Activated CD8-positive, alpha-beta T cell treated with anti-CD3 and anti-CD28 coated beads, Interleukin-2, amount 10 ng/mL, durations not matched to agents 7 days and 5 days (primary cell): ENCODE data around the gene SIRT3. TPM values are rescaled to one million over a fixed set of nuclear protein-coding genes. Genes with fewer than 3 reads are reported as not detected.
"Not testable (repeated sequence)": the region's sequence is repeated elsewhere in the genome, so short reads cannot be mapped to it uniquely, and the experiment has no call there.

Experiments used
- ATAC-seq: fragments of 150-1000 bp; cut with Tn5 transposase; one replicate; pipeline ENCODE4 v1.10.0; 2021; ENCODE audit warnings: moderate library complexity
- CTCF ChIA-PET: fragments of 350-600 bp; sonication (Branson Sonifier 250); formaldehyde crosslinking; loops from one replicate; lab custom pipeline; 2021; ENCODE audit warnings: antibody characterized with exemption; lab: Charles Lee
- POLR2A ChIA-PET: fragments of 350-600 bp; sonication (Branson Sonifier 250); formaldehyde crosslinking; loops from one replicate; lab custom pipeline; 2021; ENCODE audit warnings: antibody characterized with exemption; lab: Charles Lee
- DNase-seq: peaks from one replicate; pipeline ENCODE4 v3.0.0-alpha.2; 2020
- H3K27ac Mint-ChIP-seq: one replicate; pipeline ENCODE4 v1.8.0; 2021; ENCODE audit warnings: mild to moderate bottlenecking, mixed read lengths
- H3K27me3 Mint-ChIP-seq: one replicate; pipeline ENCODE4 v1.8.0; 2021; ENCODE audit warnings: low read depth, mixed read lengths
- H3K36me3 Mint-ChIP-seq: one replicate; pipeline ENCODE4 v1.8.0; 2021; ENCODE audit warnings: low read depth, mixed read lengths
- H3K4me1 Mint-ChIP-seq: one replicate; pipeline ENCODE4 v1.8.0; 2021; ENCODE audit warnings: low read depth, mixed read lengths
- H3K4me3 Mint-ChIP-seq: one replicate; pipeline ENCODE4 v1.8.0; 2021; ENCODE audit warnings: mild to moderate bottlenecking, mixed read lengths
- H3K9me3 Mint-ChIP-seq: one replicate; pipeline ENCODE4 v1.8.0; 2022; ENCODE audit warnings: mixed read lengths; ENCODE audit not compliant: insufficient read depth
- total RNA-seq, 2 experiments: library from RNA; stranded (reverse); gene quantifications; one replicate each; pipeline ENCODE4 v1.2.3, GENCODE V29; 2021

SIRT3 gene
- total RNA-seq, 2 experiments from 2014 or later: 13.1 to 15.0 TPM

DNA sequence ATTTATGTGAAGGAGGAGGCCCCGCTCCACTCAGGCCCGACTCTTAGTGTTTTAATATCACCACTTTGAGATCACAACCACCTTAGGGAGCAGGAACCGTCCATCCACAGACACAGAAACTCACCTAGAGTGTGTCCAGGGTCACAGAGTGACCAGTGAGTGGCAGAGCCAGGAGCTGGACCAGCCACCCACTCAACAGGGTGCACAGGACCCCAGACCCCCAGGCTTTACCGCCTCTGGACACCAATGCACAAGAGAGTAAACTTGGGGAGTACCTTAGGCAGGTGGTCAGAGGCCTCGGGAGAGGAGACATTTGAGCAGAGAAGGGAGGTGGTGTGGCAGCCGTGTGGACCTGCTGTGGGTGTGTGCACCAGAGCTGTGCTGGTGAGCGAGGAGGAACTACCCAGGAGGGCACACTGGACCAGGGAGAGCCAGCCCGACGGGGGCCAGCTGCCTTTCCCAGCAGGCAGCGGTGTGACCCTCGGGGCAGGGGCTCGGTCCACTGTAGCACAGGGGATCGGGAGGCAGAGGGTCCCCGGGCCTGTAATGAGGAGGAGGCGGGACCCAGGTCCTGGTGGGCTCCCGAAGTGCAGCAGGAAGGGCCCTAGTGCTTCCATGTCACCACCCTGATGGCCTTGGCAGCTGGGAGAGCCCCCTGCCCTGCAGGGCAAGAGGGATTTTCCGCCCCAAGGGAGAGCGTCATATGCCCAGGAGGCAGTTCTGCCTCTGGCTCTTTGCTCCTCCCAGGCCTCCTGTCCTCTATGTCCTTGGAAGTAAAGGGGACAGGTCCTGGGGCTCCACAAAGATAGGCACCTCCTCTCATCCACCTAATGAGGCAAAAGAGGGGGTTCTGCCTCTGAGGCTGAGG lies 34.5 kb upstream of the SIRT3 start:
- Mint-ChIP-seq H3K36me3 (peaks cover 6% of the 10 kb centered on the region), H3K4me3 (no peak overlapping the region), H3K27me3 (peaks cover 4% of the 10 kb centered on the region), H3K4me1 (peaks cover 43% of the 10 kb centered on the region), H3K27ac (peak overlapping the region; percentile 92), H3K9me3 (no peaks in the 10 kb centered on the region)
- DNase-seq: peak; percentile 20
- ChIA-PET CTCF (interaction anchor here (1.0 to 1.3 kb wide), 2 partner anchors 20 to 46 kb away, joined by 3 to 5 read pairs; no protein-coding TSS in a partner anchor), POLR2A (interaction anchor here (1.3 to 3.2 kb wide), 4 partner anchors 9 to 64 kb away, joined by 4 to 16 read pairs (median 7); partner anchors contain the start of genes BET1L and NLRP6)
- no peak for ATAC-seq

DNA sequence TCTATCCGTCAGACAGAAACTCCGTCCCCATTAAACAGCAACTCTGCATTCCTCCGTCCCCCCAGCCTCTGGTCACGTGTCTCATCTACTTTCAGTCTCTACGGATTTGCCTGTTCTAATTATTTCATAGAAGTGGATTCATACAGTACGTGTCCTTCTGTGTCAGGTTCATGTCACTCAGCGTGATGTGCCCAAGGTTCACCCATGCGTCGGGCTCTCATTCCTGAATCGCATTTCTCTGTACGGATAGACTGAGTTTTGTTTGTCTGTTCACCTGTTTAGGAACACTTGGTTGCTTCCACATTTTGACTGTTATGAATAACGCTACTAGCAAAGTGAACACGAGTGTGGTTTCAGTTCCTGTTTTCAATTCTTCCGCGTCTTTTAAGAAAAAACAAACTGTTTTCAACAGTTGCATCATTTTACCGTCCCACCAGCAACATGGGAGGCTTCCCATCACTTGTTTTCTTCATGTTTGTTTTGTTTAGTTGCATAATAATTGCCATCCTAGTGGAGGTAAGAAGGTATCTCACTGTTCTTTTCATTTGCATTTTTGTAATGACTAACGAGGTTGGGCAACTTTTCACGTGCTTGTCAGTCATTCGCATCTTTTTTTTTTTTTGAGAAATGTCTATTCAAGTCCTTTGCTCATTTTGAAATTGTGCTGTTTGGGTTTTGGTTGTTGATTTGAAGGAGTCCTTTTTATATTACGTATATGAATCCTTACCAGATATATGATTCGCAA lies 33.2 kb upstream of the SIRT3 start:
- POLR2A ChIA-PET: interaction anchor here (0.9 to 3.5 kb wide), 10 partner anchors 12 to 147 kb away, joined by 3 to 115 read pairs (median 7); partner anchors contain the start of genes BET1L, IFITM1, NLRP6 and PGGHG

DNA sequence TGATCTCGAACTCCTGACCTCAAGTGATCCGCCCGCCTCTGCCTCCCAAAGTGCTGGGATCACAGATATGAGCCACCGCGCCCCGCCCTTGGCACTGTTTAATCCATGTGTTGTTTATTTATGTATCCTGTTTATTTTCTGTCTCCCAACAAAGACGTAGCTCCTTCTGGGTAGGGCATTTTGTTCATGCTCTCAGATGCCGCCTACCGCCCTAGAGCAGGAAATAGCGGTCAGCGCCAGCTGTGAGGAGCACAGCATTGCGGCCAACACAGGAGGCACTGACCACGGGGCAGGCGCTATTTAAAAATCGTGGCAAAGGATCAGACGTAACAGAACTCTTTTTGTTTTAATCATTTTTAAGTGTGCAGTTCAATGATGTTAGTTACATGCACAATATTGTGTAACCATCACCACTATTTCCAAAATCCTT lies 32.6 kb upstream of the SIRT3 start:
- peak overlapping the region; percentile 75 for H3K4me3 Mint-ChIP-seq
- peak overlapping the region; percentile 92 for H3K27ac Mint-ChIP-seq
- ATAC-seq (peak; percentile 61), DNase-seq (peak; percentile 85)
- H3K9me3 Mint-ChIP-seq, H3K27me3 Mint-ChIP-seq, H3K36me3 Mint-ChIP-seq: not testable (repeated sequence)
- POLR2A ChIA-PET: interaction anchor here (0.8 to 3.5 kb wide), 17 partner anchors 11 to 148 kb away, joined by 3 to 115 read pairs (median 6); partner anchors contain the start of genes BET1L, IFITM1, NLRP6 and PGGHG
- CTCF ChIA-PET: interaction anchor here (0.9 to 4.5 kb wide), 8 partner anchors 12 to 181 kb away, joined by 3 to 53 read pairs (median 8); partner anchors contain the start of gene PTDSS2
- peaks cover 35% of the 10 kb centered on the region for H3K4me1 Mint-ChIP-seq

More for the DNA sequence above, 33.2 kb upstream of the SIRT3 start:
- CTCF ChIA-PET: interaction anchor here (0.9 to 4.5 kb wide), 7 partner anchors 12 to 48 kb away, joined by 3 to 53 read pairs (median 7); no protein-coding TSS in a partner anchor
- ATAC-seq: peak; percentile 47
- Mint-ChIP-seq H3K27me3 (peaks cover 2% of the 10 kb centered on the region), H3K27ac (peak overlapping the region; percentile 92), H3K9me3 (no peaks in the 10 kb centered on the region), H3K36me3 (peaks cover 3% of the 10 kb centered on the region), H3K4me3 (peak overlapping the region; percentile 75), H3K4me1 (peaks cover 35% of the 10 kb centered on the region)
- peak; percentile 69 for DNase-seq

DNA sequence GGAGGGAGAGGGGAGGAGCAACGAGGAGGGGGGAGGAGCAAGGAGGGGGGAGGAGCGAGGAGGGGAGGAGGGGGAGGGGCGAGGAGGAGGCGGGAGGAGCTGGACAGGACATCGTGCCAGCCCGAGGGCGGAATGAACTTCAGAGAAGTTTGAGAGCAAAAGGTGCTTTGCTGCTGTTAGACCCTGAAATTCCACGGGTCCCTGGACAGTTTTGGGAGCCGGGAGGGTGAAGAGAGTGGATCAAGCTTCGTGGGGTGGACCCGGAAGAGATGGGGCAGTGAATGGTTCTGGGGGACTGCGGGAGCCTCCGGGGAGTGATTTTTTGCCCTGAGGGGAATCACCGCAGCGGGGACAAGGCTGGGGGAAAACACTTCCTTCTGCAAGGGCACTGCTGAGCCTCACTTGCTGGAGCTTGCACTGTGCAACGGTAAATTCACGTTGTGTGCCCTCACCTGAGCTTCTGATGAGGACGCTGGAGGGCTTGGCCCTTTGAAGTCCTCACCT lies 31.4 kb upstream of the SIRT3 start:
- H3K9me3 Mint-ChIP-seq: no peaks in the 10 kb centered on the region
- ATAC-seq (peak; percentile 52), DNase-seq (peak; percentile 81)
- H3K27ac Mint-ChIP-seq: peak overlapping the region; percentile 92
- H3K4me3 Mint-ChIP-seq: peak overlapping the region; percentile 75
- peaks cover 35% of the 10 kb centered on the region for H3K4me1 Mint-ChIP-seq
- ChIA-PET POLR2A (interaction anchor here (0.7 to 3.5 kb wide), 21 partner anchors 8 to 239 kb away, joined by 3 to 115 read pairs (median 6); partner anchors contain the start of genes BET1L, IFITM1, NLRP6 and PGGHG), CTCF (interaction anchor here (0.6 to 4.5 kb wide), 11 partner anchors 14 to 182 kb away, joined by 3 to 53 read pairs (median 7); partner anchors contain the start of genes PSMD13 and PTDSS2)
- H3K36me3 Mint-ChIP-seq: peaks cover 3% of the 10 kb centered on the region
- H3K27me3 Mint-ChIP-seq: no peaks in the 10 kb centered on the region

DNA sequence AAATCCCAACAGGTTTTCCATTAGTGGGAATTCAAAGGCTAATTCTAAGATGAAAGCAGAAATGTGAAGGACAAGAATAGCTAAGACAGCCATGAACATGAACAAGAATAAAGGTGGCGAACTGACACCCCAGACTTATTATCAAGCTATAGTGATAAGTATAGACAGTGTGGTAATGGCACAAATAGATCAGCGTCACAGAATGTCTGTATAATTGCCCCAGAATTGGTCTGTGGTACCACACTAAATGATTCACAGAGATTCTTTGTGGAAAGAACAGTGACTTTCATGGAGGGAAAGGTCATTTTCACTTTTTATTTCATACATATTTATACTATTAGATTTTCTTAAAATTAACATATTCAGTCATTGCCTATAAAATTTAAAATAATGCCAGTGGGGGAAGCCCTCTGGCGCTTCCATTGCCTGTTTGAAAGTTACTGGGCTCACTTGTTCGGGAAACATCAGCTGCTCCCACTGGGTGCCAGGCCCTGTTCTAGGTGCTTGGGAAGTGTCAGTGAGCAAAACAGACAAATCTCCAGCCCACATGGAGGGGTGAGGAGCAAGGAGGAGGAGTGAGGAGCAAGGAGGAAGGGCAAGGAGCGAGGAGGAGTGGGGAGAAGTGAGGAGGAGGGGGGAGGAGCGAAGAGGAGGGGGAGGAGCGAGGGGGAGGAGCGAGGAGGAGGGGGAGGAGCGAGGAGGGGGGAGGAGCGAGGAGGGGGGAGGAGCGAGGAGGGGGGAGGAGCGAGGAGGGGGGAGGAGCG lies 30.7 kb upstream of the SIRT3 start:
- POLR2A ChIA-PET: interaction anchor here (0.8 to 3.5 kb wide), 14 partner anchors 9 to 139 kb away, joined by 3 to 115 read pairs (median 7); partner anchors contain the start of genes IFITM1, NLRP6, PGGHG and PSMD13
- Mint-ChIP-seq H3K36me3 (peaks cover 3% of the 10 kb centered on the region), H3K9me3 (no peaks in the 10 kb centered on the region), H3K4me3 (peak overlapping the region; percentile 60), H3K27ac (peak overlapping the region; percentile 83), H3K4me1 (peaks cover 35% of the 10 kb centered on the region), H3K27me3 (no peaks in the 10 kb centered on the region)
- DNase-seq (peak; percentile 34), ATAC-seq (peak; percentile 7)
- CTCF ChIA-PET: interaction anchor here (1.4 to 4.5 kb wide), 9 partner anchors 9 to 182 kb away, joined by 3 to 53 read pairs (median 7); partner anchors contain the start of genes PSMD13 and PTDSS2

DNA sequence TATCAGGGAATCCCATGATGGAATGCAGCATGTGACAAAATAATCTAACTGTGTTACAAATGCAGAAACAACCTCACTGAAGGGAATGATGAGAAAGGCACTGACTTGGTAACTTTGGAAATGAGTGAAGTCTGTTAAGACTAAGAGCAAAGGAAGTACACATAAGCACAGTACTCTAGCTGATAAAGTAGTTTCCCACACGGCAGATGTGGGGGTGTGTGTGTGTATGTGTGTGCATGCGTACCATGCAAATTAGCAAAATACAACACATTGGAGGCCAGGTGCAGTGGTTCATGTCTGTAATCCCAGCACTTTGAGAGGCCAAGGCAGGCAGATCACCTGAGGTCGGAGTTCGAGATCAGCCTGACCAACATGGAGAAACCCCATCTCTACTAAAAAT lies 25.5 kb upstream of the SIRT3 start:
- no peak for DNase-seq
- H3K27ac Mint-ChIP-seq: no peak overlapping the region
- H3K27me3 Mint-ChIP-seq: no peaks in the 10 kb centered on the region
- POLR2A ChIA-PET: no interaction called here
- no peaks in the 10 kb centered on the region for H3K4me1 Mint-ChIP-seq
- no peaks in the 10 kb centered on the region for H3K9me3 Mint-ChIP-seq
- CTCF ChIA-PET: interaction anchor here (2.8 to 8.1 kb wide), 2 partner anchors 12 to 43 kb away, joined by 7 to 61 read pairs; no protein-coding TSS in a partner anchor
- no peaks in the 10 kb centered on the region for H3K36me3 Mint-ChIP-seq
- no peak overlapping the region for H3K4me3 Mint-ChIP-seq
- no peak for ATAC-seq

DNA sequence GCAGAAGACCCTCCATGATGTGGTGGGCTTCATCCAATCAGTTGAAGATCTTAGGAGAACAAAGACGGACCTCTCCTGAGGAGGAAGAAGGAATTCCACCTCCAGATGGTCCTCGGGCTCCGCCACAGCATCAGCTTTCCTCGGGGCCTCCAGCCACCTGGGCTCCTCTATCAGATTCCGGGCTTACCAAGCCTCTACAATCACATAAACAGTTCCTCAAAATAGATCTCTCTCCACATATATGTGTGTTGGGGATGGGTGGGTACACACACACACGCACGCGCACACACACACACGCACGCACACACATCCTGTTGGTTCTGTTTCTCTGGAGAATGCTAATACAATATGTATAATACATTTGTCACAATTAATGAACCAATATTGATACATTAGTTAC lies 23.3 kb upstream of the SIRT3 start:
- POLR2A ChIA-PET: interaction anchor here (1.2 kb wide), 1 partner anchor 12 kb away, joined by 4 read pairs; no protein-coding TSS in a partner anchor
- H3K36me3 Mint-ChIP-seq: no peaks in the 10 kb centered on the region
- no peak for ATAC-seq
- DNase-seq: no peak
- no peak overlapping the region for H3K4me3 Mint-ChIP-seq
- no peak overlapping the region for H3K27ac Mint-ChIP-seq
- peaks cover 3% of the 10 kb centered on the region for H3K27me3 Mint-ChIP-seq
- CTCF ChIA-PET: interaction anchor here (1.3 to 8.1 kb wide), 4 partner anchors 9 to 52 kb away, joined by 3 to 61 read pairs (median 5); partner anchors contain the start of gene BET1L
- H3K9me3 Mint-ChIP-seq: no peaks in the 10 kb centered on the region
- no peaks in the 10 kb centered on the region for H3K4me1 Mint-ChIP-seq

DNA sequence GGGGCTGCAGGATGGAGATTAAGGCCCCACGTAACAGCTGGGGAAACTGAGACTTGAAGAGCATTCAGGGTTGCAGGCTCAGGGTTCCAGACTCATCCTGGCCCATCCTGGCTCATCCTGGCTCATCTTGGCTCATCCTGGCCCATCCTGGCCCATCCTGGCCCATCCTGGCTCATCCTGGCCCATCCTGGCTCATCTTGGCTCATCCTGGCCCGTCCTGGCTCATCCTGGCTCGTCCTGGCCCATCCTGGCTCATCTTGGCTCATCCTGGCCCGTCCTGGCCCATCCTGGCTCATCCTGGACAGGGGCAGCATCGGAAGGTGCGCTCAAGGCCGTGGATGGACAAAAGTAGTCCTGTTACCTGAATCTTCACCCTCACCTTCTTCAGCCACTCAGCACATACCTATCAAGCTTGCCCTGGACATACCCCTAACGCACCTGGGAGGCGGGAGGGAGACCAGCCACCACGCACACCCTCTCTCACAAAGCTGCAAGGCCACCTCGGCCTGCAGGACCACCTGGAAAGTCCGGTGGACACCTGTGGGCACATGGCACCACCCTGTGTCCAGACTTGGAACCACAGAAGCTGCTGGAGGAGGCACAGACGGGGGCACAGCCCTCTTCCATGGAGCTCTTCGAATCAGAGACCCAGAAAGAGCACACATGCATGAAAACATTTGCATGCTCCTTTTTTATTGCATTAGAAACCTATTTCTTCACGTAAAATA lies 21.8 kb upstream of the SIRT3 start:
- ChIA-PET CTCF (interaction anchor here (0.7 to 8.1 kb wide), 4 partner anchors 8 to 24 kb away, joined by 3 to 61 read pairs (median 3); no protein-coding TSS in a partner anchor), POLR2A (interaction anchor here (1.6 kb wide), 1 partner anchor 10 kb away, joined by 5 read pairs; no protein-coding TSS in a partner anchor)
- peaks cover 2% of the 10 kb centered on the region for H3K4me1 Mint-ChIP-seq
- ATAC-seq (no peak), DNase-seq (no peak)
- H3K27me3 Mint-ChIP-seq: peaks cover 3% of the 10 kb centered on the region
- no peaks in the 10 kb centered on the region for H3K9me3 Mint-ChIP-seq
- peaks cover 12% of the 10 kb centered on the region for H3K36me3 Mint-ChIP-seq
- H3K4me3 Mint-ChIP-seq: no peak overlapping the region
- no peak overlapping the region for H3K27ac Mint-ChIP-seq

DNA sequence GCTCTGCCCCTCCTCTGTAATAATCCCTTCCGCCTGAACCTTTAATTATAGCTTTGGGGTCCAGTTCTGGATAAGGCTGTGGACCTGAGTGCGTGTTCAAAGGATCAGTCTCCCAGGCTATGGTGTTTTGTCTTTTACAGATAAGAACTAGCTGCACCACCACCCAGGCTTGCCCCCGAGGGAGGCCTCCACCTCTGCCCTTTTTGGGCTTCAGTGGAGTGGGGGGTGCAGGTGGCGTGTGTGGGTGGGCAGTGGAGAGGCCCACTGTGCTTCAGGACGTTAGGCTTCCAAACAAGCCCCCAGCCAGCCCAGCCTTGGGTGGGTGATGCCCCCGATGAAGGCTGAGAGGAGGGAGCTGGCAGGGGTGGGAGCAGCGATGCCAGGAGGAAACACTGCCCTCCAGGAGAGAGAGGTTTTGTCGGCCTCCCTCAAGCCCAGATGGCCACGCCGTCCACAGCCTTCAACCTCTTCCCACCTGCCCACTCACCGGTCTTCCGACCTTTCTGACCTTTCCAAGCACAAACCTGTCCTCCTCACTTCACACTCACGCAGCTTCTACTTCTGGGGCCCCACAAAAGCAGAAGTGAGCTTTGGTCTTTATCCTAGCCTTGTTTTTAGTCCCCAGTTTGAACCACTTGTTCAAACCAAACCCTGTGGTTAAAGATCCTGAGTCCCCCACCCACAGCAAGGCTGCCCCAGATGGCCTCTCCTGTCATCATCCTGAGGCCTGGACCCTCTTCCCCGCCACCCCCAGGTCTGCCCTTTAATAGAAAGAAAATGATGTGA lies 21.0 kb upstream of the SIRT3 start:
- DNase-seq: no peak
- ChIA-PET POLR2A (interaction anchor here (1.6 kb wide), 1 partner anchor 11 kb away, joined by 5 read pairs; no protein-coding TSS in a partner anchor), CTCF (interaction anchor here (1.3 to 8.1 kb wide), 2 partner anchors 7 to 9 kb away, joined by 3 to 61 read pairs; no protein-coding TSS in a partner anchor)
- H3K4me1 Mint-ChIP-seq: peaks cover 2% of the 10 kb centered on the region
- peaks cover 19% of the 10 kb centered on the region for H3K36me3 Mint-ChIP-seq
- no peaks in the 10 kb centered on the region for H3K9me3 Mint-ChIP-seq
- peaks cover 3% of the 10 kb centered on the region for H3K27me3 Mint-ChIP-seq
- no peak overlapping the region for H3K4me3 Mint-ChIP-seq
- no peak overlapping the region for H3K27ac Mint-ChIP-seq
- ATAC-seq: no peak
